8988T (cell line): Measurements from ENCODE around the gene CD96.
"Not testable (repeated sequence)": the region's sequence is repeated elsewhere in the genome, so short reads cannot be mapped to it uniquely, and the experiment has no call there.

ENCODE experiments used
- DNase-seq: peaks from one replicate; pipeline ENCODE4 v3.0.0; 2011

The CD96 gene, protein sequence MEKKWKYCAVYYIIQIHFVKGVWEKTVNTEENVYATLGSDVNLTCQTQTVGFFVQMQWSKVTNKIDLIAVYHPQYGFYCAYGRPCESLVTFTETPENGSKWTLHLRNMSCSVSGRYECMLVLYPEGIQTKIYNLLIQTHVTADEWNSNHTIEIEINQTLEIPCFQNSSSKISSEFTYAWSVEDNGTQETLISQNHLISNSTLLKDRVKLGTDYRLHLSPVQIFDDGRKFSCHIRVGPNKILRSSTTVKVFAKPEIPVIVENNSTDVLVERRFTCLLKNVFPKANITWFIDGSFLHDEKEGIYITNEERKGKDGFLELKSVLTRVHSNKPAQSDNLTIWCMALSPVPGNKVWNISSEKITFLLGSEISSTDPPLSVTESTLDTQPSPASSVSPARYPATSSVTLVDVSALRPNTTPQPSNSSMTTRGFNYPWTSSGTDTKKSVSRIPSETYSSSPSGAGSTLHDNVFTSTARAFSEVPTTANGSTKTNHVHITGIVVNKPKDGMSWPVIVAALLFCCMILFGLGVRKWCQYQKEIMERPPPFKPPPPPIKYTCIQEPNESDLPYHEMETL

DNA sequence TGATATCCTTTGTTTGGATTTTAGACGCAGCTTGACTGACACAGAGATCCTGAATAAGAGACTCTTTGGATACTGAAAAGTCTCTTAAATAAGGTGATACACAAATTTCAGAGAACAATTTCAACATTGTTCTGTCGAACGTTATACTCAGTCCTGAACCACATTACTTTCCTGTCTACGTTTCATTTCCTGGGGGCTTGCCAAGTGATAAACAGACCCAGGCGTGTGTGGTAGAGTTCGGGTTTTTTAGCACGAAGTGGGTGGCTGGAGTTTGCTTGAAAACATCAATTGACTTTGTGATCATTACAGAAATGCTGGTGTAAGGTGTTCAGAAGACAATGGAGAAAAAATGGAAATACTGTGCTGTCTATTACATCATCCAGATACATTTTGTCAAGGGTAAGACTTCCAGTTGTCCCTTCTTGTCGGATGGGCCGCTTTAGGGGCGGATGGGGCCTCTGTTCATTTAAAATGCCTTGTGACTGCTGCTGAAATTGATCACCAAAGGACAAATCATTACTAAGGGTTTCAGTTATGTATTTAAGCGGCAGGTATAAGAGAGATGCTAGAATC lies at the start of gene CD96:
Gene CD96, plus strand, starts transcription at position 287 of the 573 bp plus-strand sequence. Its CDS starts 52 bp downstream, at position 339.
- no peak for DNase-seq

DNA sequence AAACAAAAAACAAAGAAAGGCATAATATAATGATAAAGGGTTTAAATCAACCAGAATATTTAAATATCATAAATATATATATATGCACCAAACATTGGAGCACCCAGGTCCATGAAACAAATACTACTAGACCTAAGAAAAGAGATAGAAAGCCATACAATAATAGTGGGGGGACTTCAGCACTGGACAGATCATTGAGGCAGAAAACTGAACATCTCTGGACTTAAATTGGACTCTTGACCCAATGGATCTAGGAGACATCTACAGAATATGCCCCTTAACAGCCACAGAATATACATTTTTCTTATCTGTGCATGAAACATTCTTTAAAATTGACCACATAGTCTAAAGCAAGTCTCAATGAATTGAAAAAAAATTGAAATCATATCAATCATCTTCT lies 48.7 kb upstream of the CD96 start:
- no peak for DNase-seq

DNA sequence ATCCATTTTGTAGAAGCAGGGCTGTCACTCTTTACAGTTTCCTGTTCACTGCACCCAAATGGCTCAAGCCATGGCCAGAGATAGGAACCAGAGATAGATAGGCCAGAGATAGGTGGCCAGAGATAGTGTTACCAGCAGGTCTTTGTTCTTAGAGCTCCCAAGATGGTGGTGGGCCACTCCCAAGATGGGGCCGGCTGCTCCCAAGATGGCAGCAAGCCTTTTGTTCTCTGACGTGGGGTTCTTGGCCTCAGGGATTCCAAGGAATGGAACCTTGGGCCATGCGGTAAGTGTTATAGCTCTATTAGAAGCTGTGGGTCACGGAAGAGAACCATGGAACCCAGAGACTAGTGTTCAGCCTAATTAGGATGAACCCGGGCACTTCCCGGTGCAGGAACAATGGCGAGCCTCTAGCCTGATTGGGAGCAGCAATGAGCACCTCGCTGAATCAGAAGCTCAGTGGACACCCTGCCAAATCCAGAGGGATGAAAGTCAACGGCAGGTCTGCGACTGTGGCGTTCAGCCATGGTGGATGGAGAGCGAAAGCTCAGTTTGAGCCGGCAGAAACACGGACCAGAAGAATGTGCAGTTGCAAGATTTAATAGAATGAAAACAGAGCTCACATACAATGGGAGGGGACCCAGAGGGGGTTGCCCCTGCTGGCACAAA lies 45.0 kb upstream of the CD96 start:
- DNase-seq = no peak

- no peak for DNase-seq
These were observed 44.0 kb upstream of the CD96 start for GRCh38 chr3:111498022-111498421.

DNA sequence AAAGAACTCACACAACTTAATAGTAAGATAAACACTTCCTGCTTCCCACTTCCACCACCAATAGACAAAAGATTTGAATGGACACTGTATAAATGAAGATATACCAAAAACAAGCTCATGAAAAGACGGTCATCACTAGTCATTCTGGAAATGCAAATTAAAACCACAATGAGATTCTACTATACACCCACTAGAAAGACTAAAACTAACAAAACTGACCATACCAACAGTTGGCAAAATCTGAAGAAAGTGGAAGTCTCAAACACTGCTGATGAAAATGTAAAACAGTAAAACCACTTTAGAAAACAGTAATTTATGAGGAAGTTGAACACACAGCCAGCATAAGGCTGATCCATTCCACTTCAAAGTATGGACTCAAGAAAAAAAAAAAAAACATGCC lies 35.6 kb upstream of the CD96 start:
- DNase-seq = no peak

DNA sequence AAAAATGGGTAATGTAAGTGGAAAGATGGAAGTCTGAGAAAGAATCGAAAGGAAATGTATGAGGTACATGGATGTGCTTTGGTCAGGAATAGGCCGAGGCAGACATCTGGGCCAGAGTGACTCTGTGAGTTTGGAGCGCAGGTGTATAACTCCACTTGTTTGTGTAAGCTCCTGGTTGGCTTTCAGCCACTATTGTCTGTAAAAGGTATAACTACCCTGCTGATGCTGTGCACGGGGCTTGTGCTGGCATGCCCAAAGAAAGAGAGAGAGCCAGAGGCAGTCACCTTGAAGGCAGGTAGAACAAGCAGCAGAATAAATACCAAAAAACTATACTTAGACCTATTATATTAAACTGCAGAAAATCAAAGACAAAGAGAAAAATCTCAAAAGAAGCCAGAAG lies 32.7 kb upstream of the CD96 start:
- no peak for DNase-seq

- DNase-seq = no peak
These were observed 24.2 kb upstream of the CD96 start for GRCh38 chr3:111517801-111518200.

- no peak for DNase-seq
These were observed 22.7 kb upstream of the CD96 start for GRCh38 chr3:111519178-111519855.

- no peak for DNase-seq
These were observed 20.1 kb upstream of the CD96 start for GRCh38 chr3:111521891-111522290.

DNA sequence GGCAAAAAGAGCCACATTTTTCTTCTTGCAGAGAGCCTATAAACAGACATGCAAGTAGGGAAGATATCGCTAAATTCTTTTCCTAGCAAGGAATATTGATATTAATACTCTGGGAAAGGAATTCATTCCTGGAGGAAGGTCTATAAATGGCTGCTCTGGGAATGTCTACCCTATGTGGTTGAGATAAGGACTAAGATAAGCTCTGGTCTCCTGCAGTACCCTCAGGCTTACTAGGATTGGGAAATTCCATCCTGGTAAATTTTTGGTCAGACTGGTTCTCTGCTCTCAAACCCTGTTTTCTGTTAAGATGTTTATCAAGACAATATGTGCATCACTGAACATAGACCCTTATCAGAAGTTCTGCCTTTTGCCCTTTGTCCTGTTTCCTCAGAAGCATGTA lies 17.5 kb upstream of the CD96 start:
- DNase-seq = not testable (repeated sequence)

DNA sequence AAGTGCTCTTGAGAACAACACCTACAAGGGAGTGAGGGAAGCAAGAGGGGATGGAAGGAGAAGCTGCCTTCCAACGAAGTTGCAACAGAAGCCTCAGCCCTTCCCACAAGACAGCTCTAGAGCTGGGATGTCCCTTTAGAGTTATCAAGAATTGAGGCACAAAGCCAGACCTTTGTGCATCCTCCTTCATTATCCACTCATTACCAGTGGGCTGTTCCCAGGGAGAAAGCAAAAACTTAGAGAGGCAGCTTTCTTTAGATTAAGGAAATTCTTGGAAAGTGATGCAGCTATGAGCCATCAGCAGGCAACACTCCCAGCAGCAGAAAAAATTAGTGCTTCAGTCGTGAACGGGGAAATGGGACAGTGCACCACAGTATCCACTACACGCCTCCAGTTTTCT lies 10.6 kb upstream of the CD96 start:
- DNase-seq = no peak

DNA sequence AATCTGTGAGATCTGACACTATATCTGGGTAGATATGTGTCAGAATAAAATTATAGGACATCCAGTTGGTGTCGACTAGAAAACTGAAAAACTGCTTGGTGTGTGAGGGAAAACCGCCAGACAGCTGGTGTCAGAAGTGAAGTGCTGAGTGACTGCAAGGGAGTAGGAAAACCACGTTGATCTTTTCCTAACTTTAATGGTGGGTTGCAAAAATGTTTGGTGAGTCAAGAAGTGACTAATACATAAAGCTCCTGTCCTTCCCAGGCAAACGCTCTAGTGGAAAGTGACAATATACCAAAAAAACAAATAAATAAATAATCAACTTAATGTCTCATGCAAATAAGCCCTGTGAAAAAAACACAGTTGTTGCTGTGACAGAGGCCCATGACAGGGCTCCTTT lies 7.3 kb upstream of the CD96 start:
- no peak for DNase-seq

GRCh38 chr3:111538111-111538510 lies 3.9 kb upstream of the CD96 start:
- DNase-seq = no peak

DNA sequence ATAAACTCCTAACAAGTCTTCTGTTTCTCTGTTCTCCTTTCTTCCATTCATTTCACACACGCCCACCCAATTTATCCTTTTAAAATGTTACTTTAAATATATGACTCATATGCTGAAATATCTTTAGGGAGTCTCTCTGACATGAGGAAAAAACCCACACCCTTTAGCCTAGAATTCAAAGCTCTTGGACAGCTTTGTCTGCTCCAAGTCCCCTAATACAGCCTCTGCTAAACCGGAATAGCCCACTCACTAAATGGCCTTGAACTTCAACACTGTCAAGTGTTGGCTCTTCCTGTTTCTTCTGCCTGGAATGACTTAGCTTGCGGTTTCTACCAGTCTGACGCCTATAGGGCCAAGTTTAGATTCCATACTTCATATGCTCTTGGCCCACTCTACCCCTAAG lies 3.3 kb upstream of the CD96 start:
- no peak for DNase-seq

GRCh38 chr3:111539351-111540331 lies 2.4 kb upstream of the CD96 start:
- DNase-seq = peak; percentile 28

GRCh38 chr3:111541391-111541790 lies 606 bp upstream of the CD96 start:
- no peak for DNase-seq

DNA sequence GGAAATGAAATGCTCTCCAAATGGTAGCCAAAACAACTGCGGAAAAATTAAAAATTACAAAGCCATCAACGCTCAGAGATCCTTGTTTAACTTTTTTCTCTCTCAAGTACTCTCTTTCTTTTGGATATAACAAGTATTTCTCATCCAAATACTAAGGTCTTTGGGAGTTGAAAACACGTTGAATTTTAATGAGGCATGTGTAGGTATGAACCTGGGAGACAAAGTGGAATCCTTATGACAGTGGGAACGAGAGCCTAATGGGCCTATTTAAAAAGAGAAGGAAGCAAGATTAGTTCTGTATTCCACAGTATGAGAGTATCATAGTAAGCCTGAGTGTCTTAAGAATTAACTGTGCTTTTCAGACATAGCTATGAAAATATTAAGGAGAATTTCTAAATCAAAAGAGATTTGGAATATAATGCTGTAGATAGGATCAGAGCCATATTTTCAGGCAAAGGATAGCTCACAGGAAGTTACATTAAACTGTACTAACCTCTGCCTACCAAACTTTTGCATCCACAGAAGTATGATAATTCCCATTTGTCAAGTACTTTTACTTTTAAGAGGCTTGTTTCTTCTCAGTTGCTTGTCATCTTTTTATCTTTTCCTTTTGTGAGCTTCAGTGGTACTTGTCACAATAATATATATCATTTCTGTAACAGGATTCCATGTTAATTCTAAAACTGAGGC lies 759 bp downstream of the CD96 start:
- DNase-seq = no peak

DNA sequence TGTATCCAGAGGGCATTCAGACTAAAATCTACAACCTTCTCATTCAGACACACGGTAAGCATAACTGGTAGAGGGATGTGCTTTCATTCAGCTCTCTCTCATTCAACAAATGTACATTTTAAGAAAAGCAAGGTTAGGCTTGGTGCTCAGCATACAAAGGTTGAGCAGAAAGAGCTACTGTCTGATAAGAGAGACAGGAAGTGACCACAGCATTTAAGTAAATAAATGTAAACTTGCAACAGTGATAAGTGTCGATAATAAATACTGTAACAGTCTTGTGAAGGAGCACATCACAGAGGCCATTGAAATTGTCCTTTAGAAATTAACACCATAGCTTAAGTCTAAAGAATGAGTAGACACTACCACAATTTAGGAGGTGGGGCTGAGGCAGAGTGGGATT lies 3.4 kb downstream of the CD96 start:
- DNase-seq = no peak

DNA sequence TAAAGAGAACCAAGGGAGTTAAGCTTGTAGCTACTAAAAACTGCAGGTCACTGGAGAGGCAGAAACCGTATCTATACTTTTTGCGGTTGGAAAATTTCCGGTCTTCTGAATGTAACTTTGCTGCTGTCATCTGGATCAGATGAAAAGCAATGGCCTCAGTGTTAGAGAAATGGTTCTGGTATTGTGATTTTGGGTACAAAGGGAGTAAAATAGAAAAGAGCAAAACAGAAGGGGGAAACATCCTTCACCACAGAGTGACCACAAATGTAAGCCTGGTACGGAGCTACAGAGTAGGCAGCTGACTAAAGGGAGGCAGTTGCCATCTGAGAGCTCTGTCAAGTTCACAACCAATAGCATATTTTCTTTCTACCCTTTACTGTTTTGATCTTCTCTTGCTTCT lies 5.6 kb downstream of the CD96 start:
- DNase-seq = no peak

GRCh38 chr3:111548092-111548491 lies 6.1 kb downstream of the CD96 start:
- no peak for DNase-seq

DNA sequence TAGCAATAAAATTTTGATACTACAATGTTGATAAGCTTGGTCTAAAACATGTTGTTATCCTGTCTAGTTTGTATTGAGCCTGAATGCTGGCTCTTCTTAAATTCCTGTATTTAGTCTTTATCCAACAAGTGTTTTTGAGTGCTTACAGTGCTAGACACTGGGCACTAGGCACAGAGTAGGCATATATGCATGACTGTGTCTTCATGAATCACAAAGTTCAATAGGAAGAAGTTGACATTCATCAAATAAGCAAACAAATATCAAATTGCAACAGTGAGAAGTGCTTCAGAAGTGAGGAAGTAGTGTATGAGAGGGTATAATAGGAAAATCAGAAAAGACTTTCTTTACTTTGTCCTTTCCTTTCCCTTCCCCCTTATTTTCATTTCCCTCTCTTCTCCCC lies 6.8 kb downstream of the CD96 start:
- DNase-seq = no peak
